Measurements from ENCODE around the gene LLGL1. TPM values are rescaled to one million over a fixed set of nuclear protein-coding genes. Genes with fewer than 3 reads are reported as not detected.

LLGL1 gene
- total RNA-seq, 4 donors from 2014 or later: 25.7 to 30.3 (median 28.0) TPM

DNA sequence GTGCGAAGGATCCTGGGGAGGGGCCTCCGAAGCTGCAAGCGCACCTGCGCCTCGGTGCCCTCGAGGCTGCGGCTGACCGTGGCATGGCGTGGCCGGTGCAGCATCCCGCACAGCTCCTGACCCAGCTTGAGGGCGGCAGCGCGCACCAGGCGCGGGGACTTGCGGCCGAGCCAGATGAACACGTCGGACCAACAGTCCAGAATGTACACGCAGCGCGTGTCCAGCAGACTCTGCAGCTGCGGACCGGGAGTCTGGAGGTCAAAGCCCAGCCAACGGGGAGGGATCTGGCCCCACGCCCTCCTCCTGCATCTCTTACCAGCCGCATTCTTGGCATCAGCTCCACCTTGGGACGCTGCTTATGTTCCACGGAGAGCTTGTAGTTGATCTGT, 22.2 kb downstream of the LLGL1 start:
- Histone ChIP-seq H3K4me3 (peak overlapping the region in 1 of 4 donors; percentile 30), H3K27ac (peak overlapping the region; percentile 62 to 81 (median 67)), H3K27me3 (no peaks in the 10 kb centered on the region), H3K36me3 (peaks cover 34 to 98% (median 39%) of the 10 kb centered on the region in 3 donors), H3K9me3 (no peaks in the 10 kb centered on the region), H3K4me1 (peaks cover 20 to 84% (median 26%) of the 10 kb centered on the region in 3 donors)
- WGBS, 2 donors: 38% methylated on average over 6 to 15 of the region's 30 CpGs
- intact Hi-C loops (cut with DNase I): no loop called here
- TF ChIP-seq, protein P1, sequence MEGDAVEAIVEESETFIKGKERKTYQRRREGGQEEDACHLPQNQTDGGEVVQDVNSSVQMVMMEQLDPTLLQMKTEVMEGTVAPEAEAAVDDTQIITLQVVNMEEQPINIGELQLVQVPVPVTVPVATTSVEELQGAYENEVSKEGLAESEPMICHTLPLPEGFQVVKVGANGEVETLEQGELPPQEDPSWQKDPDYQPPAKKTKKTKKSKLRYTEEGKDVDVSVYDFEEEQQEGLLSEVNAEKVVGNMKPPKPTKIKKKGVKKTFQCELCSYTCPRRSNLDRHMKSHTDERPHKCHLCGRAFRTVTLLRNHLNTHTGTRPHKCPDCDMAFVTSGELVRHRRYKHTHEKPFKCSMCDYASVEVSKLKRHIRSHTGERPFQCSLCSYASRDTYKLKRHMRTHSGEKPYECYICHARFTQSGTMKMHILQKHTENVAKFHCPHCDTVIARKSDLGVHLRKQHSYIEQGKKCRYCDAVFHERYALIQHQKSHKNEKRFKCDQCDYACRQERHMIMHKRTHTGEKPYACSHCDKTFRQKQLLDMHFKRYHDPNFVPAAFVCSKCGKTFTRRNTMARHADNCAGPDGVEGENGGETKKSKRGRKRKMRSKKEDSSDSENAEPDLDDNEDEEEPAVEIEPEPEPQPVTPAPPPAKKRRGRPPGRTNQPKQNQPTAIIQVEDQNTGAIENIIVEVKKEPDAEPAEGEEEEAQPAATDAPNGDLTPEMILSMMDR (IDR thresholded peaks at IDR 0.05): no peak
- no peak for TF ChIP-seq POLR2A (IDR thresholded peaks at IDR 0.05)
- no peak for DNase-seq

DNA sequence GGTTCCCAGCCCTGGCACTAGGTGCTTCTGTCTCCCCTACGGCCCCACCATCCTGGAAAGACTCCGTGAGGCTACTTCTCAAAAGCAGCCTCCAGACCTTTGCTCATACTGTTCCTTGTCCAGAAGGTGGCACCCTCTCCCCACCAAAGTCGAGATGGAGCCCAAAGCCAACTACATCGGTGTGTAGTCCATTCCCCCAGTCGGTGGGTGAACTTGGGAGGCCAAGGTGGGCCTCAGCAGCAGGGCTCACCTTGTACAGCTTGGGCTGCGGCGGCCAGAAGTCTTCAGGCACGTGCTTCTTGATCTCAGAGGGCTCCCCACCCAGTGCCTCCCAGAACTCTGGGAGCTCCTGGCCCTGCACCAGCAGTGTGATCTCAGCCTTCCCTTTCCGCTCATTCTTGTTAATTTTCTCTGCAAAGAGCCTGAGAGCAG, 22.9 kb downstream of the LLGL1 start:
- H3K4me3 ChIP-seq: no peak overlapping the region
- H3K9me3 ChIP-seq: no peaks in the 10 kb centered on the region
- DNase-seq: no peak
- peaks cover 34 to 98% (median 46%) of the 10 kb centered on the region in 3 donors for H3K36me3 ChIP-seq
- intact Hi-C loops (cut with DNase I): no loop called here
- no peak for TF ChIP-seq POLR2A (IDR thresholded peaks at IDR 0.05)
- TF ChIP-seq, protein P1 (IDR thresholded peaks at IDR 0.05): peak in 5 of 6 experiments; percentile 59 to 80 (median 66)
- peaks cover 20 to 83% (median 26%) of the 10 kb centered on the region in 3 donors for H3K4me1 ChIP-seq
- 17 to 31% methylated on average over 8 to 9 of the region's 9 CpGs for WGBS, 2 donors
- no peaks in the 10 kb centered on the region for H3K27me3 ChIP-seq
- peak overlapping the region; percentile 62 to 81 (median 67) for H3K27ac ChIP-seq

DNA sequence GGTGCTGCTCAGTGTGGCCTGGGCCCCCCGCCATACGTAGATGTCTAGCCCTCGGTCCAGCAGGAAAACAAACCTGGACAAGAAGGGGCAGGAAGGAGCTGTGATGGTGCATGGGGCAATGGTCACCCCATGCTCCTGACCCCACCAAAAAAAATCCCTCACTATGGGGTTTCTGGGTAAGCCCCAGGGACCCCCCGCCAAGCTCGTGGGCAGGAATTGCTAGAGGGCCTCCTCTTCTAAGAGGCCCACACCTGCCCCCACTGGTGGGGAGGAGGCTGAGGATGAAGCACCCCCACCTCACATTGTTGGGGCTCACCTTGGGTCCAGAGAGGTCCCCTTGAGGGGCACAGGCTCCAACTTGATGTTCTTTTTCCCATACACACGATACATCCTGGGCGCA, 23.4 kb downstream of the LLGL1 start:
- intact Hi-C loops (cut with DNase I): no loop called here
- 94 to 95% methylated on average over 2 to 3 of the region's 7 CpGs for WGBS, 2 donors

DNA sequence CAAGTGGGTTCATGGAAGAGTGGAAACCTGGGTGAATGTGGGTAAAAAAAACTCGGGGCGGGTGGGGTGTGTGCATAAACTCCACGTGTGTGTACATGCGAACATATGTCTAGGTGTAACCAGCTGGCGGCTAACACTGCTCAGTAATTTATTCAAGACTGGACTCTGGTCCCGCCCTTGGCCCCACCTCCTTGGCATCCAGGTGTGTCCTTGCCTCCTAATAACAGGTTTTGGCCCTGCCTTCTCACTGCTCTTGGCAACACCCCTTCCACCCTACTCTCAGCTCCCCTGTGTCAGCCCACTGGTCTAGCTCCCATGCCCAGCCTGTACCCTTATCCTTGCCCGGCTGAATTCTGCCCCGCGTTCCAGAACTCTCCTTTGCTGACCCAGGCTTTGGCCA, 24.8 kb downstream of the LLGL1 start:
- Histone ChIP-seq H3K27ac (peak overlapping the region in 1 of 4 donors; percentile 34), H3K4me3 (no peak overlapping the region), H3K27me3 (no peaks in the 10 kb centered on the region), H3K9me3 (no peaks in the 10 kb centered on the region), H3K4me1 (peaks cover 20 to 67% (median 26%) of the 10 kb centered on the region in 3 donors), H3K36me3 (peaks cover 47 to 98% (median 65%) of the 10 kb centered on the region in 3 donors)
- DNase-seq: no peak
- 48 to 59% methylated on average over 9 of the region's 9 CpGs for WGBS, 2 donors
- TF ChIP-seq POLR2A (IDR thresholded peaks at IDR 0.05): no peak
- TF ChIP-seq, protein P1 (IDR thresholded peaks at IDR 0.05): no peak
- intact Hi-C loops (cut with DNase I): no loop called here

More for the DNA sequence above, 23.4 kb downstream of the LLGL1 start:
- peaks cover 20 to 81% (median 26%) of the 10 kb centered on the region in 3 donors for H3K4me1 ChIP-seq
- H3K27me3 ChIP-seq: no peaks in the 10 kb centered on the region
- no peaks in the 10 kb centered on the region for H3K9me3 ChIP-seq
- peaks cover 38 to 98% (median 51%) of the 10 kb centered on the region in 3 donors for H3K36me3 ChIP-seq
- no peak overlapping the region for H3K4me3 ChIP-seq
- peak overlapping the region; percentile 62 to 81 (median 67) for H3K27ac ChIP-seq
- DNase-seq: no peak
- no peak for TF ChIP-seq POLR2A (IDR thresholded peaks at IDR 0.05)
- TF ChIP-seq, protein P1 (IDR thresholded peaks at IDR 0.05): no peak

DNA sequence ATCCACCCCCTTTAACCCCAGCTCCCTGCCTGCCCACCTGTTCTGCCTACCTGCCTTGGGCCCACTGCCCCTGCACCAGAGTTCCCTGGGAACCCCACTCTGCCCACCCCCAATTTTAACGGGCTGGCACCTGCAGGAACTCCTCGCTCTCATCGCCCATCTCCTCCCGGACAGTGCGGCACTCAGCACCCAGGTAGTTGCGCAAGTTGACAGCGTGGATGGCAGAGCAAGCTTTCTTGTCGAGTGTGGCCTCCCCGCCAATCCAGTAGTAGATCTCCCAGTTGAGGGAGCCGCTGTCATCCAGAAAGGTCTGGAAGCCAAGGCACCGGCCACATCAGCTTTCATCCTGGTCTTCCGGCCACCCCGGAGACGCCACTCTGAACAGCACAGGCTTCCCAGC, 25.3 kb downstream of the LLGL1 start:
- H3K9me3 ChIP-seq: no peaks in the 10 kb centered on the region
- no peak for DNase-seq
- 89 to 92% methylated on average over 2 to 11 of the region's 14 CpGs for WGBS, 2 donors
- H3K4me3 ChIP-seq: no peak overlapping the region
- peaks cover 20 to 62% (median 26%) of the 10 kb centered on the region in 3 donors for H3K4me1 ChIP-seq
- H3K27me3 ChIP-seq: no peaks in the 10 kb centered on the region
- peak overlapping the region in 1 of 4 donors; percentile 34 for H3K27ac ChIP-seq
- TF ChIP-seq, protein P1 (IDR thresholded peaks at IDR 0.05): no peak
- no peak for TF ChIP-seq POLR2A (IDR thresholded peaks at IDR 0.05)
- H3K36me3 ChIP-seq: peaks cover 45 to 98% (median 67%) of the 10 kb centered on the region in 3 donors
- intact Hi-C loops (cut with DNase I): no loop called here

Data from esophagus squamous epithelium (tissue), 5 donors.